A673 (cell line): ENCODE results near the gene LRRC4C.

ENCODE experiments used
- EZH2 ChIP-seq: fragments of 200-600 bp; sonication (generic); IDR thresholded peaks from 2 replicates; pipeline ENCODE4 v1.6.1; 2017; ENCODE audit warnings: borderline replicate concordance, low read depth, mild to moderate bottlenecking, mixed read lengths, antibody characterized with exemption, low read length; ENCODE audit not compliant: poor library complexity, severe bottlenecking
- TF ChIP-seq, protein P1 (sequence below): fragments of 300-800, 200-600 bp; sonication (generic); conservative IDR thresholded peaks from 2 replicates; pipeline ENCODE4 v1.5.1; 2017; ENCODE audit warnings: low read depth, mild to moderate bottlenecking, antibody characterized with exemption, low read length, moderate library complexity, mixed read lengths

DNA sequence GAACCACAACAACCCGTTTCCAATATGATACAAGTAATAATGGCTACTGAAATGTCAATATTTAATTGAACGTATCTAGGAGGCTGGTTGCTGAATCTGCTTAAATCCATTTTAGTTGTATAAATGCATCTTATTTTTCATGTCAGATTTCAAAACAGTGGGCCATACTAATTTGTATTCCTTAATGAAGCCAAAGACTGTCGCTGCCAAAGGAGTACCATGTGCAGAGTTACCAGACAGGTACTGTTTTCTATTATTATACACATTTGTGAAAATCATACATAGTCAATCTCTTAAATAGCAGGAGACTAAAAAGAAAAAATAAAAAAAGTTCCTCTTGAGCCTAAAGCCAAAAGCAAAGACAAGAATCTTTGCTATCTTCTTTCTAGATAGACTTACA is 632.3 kb downstream of the LRRC4C start:
- TF ChIP-seq, protein P1, sequence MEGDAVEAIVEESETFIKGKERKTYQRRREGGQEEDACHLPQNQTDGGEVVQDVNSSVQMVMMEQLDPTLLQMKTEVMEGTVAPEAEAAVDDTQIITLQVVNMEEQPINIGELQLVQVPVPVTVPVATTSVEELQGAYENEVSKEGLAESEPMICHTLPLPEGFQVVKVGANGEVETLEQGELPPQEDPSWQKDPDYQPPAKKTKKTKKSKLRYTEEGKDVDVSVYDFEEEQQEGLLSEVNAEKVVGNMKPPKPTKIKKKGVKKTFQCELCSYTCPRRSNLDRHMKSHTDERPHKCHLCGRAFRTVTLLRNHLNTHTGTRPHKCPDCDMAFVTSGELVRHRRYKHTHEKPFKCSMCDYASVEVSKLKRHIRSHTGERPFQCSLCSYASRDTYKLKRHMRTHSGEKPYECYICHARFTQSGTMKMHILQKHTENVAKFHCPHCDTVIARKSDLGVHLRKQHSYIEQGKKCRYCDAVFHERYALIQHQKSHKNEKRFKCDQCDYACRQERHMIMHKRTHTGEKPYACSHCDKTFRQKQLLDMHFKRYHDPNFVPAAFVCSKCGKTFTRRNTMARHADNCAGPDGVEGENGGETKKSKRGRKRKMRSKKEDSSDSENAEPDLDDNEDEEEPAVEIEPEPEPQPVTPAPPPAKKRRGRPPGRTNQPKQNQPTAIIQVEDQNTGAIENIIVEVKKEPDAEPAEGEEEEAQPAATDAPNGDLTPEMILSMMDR, result no peak
- no peak for TF ChIP-seq EZH2
